CD4-positive, alpha-beta T cell treated with Interleukin-17A for 1 hour (primary cell): ENCODE data around the gene LRRC8D.

Source experiments
- DNase-seq: peaks from one replicate; pipeline ENCODE4 v3.0.0-alpha.2; 2020

Gene LRRC8D

DNA sequence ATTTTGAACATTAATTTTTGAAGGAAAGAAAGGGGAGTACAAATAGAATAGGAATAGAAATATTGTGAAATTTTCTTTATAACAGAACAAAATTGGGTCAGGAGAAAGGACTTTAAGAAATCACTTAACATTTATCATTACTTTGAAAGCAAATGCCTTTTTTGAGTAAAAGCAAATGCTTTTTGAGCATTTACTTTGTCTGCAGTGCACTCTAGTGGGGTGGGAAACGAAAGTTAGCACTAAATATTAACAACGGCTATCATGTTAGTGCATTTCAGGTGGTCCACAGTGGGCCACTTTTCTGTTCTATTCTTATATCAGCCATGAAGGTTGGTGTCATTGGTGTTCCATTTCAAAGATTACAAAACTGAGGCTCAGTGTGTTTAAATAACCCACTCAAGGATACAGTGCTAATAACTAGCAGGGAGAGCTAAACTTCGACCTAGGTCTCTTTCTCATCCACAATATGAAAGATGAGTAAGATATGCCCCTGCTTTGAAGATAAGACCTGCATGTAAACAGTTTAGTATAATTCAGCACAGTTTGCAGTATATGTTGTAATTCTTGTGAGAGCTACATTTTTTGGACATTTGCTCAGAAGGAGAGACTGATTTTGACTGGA is 13.4 kb downstream of the LRRC8D start:
- DNase-seq, result no peak

DNA sequence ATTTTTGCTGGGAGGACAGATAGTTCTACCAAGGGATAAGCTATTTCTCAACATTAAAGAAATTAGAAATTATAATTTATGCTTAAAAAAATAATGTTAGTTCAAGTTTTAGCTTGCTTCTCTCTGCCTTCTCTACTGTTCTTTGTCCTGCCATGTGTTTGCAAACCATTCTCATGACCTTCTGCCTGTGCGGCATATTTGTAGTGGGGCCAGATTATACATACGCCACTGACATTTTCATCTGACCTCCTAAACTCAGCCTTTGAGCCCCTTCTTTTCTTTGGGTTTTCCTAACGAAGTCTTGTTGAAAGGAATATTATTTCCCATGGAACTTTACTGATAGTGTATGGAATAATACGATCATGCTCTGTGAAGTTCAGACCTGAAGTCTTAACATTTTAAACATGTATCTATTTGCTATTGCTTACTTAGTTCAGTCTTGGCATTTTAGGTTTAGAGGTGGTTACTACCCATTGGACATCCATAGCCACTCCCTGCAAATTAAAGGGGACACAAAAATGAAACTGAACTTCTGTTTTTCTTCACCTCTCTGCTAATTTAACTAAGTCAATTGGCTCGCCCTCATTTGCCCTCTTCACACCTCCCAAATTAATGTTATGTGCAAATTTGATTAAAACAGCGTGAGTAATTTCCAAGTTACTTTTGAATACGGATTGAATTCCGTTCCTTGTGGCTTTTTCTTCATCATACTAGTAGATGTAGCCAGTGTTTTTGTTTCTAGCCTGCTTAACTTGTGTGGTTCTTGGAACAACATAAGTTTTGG is 15.6 kb downstream of the LRRC8D start:
- no peak for DNase-seq

DNA sequence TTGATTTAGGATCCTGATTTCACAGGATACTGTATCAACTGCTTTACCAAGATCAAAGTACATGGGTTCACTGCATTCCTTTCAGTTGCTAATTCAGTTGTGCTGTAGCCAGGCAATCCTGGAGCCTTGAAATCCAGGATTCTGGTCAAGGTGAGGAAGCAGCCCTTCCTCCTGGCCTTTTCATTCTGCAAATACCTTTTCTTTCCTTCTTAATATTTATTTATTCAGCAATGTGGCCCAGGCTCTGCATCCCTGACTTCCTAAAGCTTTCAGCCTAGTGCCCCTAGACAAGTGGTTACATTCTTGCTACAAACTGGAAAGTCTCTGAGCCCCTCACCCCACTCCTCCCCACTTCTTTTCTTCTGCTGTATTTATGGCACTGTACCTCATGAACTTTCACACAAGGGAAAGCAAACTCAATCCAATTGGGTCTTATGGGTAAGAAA is 16.2 kb downstream of the LRRC8D start:
- DNase-seq, result no peak

DNA sequence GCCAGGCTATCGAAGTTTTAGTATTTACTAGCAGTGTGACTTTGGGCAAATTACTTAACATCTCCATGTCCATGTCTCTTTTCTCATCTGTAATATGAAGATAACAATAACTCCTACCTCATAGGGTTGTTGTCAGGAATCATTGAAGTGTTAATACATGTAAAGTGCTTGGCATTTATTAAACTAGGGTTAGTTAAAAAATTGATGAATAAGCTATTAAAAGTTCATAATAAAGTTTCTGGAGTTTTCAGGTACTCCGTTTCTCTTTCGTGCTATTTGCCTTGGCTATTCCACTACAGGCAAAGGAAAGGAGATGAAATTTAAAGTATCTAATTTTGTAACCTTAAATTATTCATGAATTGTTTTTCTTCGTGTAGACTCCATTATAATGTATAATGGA is 16.7 kb downstream of the LRRC8D start:
- DNase-seq, result no peak

DNA sequence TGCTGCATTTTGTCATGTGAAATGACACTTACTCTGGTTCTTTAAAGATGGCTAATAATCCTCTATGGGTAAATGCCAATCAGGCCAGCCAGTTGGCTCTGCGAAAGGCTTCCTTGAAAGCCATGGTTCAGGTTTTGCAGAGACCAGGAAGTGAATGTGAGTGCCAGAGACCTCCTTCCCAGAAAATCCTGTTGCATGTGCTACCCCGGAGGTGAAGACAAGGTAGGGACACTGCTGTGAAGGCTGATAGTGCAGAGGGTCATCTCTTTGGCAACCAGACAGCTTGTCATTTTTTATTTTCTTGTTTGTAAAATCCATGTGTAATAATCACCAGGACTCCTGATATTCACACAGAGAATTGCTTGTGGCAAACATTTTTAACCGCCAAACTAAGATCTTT is 18.7 kb downstream of the LRRC8D start:
- no peak for DNase-seq

DNA sequence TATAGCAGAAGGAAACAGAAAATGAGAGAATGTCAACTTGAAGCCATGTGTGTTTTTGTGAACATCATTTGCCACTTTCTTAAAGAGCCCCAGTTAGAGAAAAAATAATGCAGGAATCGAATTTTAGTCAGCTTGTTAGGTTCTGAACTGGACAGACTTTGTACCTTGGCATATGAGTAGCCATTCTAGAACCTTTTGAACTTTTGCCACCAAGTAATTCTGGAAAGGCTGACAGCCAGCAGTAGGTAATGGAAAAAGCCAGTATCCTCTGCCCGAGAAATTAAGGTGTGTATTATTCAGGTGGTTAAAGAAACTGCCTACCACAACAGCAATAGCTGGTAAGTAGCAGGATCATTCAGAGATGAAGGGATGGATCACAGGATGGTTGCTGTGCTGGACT is 20.7 kb downstream of the LRRC8D start:
- no peak for DNase-seq

DNA sequence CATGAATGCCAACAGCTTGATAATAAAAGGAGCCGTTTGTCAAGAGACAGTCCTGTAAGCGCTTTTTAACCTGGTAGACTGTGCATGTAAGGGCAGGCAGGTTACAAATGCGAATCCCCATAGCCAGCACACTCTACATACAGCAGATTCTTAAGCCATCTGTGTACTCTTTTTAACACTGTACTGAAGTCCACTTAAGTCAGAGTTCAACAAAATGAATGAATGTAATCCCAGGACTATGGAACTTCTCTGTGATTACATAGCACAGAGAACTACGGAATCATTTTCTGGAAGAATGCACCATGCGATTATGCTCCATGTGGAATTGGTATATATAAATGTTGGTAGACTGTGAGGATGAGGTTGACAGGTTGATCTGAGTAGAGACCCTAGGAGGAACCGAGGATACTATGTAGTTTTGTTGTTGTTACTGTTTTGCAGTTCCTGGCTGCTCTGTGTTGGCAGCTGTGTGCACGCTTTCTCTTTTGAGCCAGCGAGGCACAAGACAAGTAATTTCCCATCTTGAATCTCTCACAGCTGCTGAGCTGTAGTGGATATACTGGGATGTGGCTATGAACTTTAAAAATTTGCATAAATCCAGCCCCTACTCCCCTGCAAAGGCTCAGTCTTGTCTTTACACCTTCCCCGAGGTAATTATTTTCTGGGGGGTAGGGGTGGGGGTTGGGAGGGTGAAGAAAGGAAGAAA is 21.9 kb downstream of the LRRC8D start:
- DNase-seq, result no peak

DNA sequence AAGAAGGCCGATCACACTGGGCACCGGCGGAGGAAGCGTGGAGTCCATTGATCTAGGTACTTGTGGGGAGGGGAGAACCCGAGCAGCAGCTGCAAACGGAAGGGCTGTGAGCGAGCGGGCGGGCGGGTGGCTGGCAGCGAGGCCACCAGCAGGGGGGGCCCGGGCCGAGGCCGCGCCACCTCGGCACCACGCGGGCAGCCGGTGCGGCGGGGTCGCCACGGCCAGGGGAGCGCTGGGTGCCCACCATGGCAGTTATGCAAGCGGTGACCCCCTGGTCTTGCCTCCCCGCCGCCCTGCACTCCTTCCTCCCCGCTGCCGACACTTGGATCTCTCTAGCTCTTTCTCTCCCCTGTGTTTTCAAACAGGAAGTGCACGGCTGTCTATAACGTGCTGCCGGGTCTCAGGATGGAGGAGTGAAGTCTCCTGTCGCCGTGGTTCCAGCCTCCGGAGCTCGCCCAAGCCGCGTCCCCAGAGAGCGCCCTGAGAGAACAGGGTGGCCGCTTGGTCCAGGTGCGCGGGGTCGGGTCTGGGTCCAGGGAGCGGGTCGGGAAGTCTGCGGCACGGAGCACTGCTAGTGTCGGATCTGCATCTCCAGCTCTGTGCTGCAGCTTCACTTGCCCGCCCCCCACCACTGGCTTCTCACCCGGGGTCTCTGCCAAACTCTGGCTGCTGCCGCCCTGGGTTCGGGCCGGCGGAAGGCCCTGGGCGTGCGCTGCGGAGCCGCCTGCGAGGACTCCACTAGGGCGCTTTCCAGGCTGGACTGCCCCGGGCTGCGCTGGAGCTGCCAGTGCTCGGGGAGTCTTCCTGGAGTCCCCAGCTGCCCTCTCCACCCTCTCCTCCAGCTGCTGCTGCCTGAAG is 22.7 kb downstream of the LRRC8D start:
- DNase-seq, result peak; percentile 81

DNA sequence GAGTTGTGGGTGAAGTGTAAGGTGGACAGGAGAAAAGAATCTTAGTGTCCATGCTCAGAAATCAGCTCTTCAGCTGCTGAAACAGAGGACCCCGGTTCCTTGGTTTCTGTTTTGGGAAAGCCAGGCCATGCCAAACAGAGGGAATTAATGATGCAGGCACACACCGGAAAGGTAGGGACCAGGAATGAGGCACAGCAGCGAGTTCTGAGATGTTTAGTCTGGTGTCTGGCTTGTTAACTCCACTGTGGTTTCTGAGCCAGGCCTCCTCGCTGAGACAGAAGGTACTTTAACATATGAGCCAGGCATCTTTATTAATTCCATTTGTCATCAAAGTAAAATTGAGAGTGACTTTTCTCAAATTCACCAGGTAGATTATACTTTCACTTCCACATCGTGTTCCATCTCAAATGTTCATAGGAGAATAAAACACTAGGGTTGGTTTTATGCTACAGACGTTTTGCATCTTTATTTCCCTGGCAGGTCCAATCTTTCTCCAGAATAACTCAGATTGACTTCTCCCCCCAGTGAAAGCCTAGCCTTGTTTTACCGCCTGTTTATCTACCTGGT is 23.5 kb downstream of the LRRC8D start:
- peak; percentile 43 for DNase-seq

DNA sequence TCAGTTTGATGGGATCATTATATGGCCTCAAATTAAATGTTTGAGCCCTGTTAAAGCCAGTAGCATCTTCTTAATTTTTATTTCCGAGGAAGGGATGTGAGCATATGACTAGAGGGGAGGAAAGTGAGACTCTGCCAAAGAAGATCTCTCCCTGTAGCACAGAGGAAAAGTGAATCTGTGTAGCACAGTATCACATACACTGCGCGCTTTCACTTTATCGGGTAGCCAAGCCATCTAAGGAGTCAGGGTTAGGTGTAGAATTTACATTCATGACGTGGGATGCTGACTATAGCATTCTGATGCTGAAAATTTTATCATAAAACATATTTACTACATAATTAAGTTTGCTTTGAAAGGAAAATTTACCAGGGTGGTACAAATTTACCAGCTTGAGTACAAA is 24.0 kb downstream of the LRRC8D start:
- peak; percentile 47 for DNase-seq

DNA sequence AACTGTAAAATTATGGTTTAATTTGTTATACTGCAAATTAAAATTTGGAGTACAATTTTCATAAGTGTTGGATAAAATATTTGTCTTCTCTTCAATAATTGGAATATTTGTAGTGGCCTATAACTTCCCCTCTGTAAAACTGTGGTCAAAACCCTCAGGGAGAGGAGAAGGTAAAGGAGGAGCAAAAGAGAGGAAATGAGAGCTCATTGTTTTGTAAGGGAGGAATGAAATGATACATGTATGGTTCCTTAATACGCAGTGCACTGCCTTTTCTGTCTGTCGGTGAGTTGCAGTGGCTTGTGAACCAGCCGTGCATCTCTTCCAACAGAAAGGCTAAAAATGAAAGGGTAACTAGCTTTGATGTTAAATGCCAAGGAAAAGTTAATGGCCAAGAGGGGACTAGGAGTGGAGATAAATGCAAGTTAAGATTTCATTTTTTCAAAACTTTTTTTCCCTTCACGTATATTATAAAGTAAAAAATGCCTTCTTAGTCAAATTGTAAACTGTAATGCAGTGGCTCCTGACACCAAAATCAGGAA is 26.4 kb downstream of the LRRC8D start:
- DNase-seq, result no peak

DNA sequence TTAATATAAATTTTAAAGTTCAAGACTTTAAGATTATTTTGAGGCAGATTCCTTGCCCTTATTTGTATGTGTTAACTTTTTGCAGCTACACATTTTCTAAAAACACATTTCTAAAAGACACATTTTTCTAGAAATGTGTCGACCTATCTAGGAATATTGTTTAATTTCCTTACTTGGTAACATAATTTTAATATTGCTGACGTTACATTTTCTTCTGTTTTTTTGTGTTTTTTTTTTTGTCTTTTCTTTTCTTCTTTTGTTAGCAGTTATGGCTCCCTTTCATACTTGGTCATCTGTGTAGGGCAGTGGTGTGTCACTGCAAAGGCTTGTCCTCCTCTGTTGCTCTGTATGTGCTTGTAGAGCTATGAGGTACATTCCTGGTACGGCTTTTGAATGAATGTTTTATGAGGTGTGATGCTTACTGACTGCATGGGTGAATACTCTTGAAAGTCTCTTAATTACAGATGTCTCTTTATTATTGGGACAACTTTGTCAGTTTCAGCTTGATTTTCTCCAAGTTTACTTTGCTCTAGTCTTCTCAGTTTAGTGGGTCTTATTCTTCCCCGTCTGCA is 30.1 kb downstream of the LRRC8D start:
- DNase-seq, result no peak

DNA sequence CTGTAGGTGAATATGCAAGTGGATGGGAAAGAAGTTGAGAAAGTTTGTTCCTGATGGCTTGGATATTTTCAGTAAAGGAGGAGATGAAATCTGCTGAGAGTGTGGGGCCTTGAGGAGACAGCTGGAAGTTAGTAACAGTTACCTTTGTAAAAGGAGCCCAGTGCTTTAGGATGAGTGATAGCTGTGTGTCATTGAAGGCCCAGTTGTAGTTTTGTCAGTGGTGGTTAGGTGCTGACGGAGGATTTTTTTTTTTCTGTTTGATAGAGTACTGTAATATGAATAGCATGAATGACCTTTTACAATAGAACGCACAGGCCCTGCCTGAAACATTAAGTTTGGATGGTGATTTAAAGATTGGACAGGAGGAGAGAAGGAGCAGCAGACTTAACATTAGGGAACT is 33.3 kb downstream of the LRRC8D start:
- no peak for DNase-seq

DNA sequence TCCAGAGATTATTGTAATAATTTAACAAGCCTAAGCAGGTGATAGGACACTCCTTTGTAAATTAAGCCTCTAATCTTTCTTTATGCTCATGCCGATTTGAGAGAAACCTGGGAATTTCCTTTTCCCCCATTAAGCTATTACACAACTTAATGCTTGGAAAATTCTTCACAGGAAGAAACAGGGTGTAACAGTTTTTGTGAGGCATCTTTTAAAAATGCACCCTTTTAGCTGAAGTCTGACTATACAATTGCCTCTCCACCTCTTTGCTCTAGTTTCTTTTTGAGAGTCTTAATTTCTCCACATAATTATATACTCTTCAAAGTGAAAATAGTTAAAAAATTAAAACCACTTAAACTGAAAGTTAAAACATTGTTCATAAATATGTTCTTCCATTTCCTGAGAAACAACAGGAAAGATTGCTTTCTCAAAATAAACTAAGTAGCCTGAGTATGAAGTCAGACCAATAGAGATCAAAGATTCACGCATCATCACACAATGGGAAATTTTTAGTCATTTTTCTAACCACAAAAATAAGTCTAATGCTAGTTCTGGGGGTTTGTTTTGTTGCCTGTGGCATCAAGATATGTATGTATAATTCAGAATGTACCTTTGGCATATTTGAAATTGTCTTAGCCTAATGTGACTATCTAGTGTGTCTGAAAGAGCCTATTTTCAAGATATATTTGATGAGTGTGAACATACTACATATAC is 34.7 kb downstream of the LRRC8D start:
- peak; percentile 81 for DNase-seq

DNA sequence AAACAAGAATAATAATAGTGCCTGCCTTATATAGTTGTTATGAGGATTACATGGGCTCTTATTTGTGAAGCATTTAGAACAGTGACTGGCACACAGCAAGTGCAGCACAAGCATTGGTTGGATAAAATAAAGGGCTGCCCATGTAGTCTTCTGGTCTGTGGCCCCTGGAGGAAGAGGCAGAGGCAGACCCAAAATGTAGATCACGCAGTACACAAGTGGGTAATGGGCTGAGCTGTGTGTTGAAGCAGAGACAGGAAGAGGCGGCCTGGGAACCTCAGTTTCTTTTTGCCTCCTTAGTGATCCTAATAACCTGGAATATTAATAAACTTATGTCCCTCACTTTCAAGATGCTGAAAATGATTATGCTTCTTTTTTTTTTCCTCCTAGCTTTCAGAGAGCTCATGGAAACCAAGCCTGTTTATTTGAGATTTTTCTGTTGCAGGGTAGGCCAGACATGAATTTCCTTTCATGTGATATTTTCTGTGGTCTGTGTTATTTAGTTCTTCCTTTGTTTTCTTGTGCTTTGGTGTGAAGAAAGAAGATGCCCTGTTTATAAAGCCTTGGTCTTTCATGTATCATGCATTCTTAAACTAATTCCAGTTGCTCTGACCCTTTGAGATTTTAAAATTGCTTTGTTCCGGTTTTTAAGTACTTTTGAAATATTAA is 42.5 kb downstream of the LRRC8D start:
- peak; percentile 36 for DNase-seq

DNA sequence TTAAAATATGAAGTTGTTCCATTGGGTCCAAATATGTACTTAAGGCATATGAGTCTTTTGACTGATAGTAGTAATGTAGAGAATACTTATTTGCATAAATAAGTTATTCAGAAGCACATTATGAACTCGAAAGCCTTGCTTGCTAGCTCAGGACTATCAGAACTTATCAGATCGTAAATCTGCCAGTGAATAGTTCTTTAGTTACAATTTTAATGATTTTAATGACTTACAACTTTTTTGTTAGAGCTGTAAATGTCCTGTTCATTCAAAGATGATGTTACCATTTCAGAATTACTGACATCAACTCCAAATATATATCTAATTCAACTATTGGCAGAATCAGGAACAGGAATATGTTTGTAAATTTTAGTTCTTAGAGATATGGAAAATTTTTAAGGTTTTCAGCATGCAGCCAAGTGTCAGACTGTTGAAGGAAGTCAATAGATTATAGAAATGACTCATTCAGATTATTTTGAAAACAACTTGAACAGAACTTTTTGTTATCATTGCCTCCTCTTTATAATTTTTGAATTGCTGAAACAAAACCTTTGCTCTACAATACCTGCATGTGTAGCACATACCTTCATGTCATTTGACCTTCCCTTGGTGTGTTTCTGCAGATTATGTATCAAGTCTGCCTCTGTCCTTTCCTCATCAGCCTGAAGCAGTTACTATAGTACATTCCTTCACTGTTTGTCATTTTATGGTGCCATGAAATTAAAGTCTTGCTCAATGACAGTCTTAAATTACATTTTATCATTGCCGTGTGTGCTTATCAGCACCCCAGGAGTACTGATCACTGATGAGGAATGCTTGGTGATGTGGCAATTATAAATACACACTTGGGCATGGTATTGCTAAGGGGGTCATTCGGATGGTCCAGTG is 44.9 kb downstream of the LRRC8D start:
- no peak for DNase-seq

DNA sequence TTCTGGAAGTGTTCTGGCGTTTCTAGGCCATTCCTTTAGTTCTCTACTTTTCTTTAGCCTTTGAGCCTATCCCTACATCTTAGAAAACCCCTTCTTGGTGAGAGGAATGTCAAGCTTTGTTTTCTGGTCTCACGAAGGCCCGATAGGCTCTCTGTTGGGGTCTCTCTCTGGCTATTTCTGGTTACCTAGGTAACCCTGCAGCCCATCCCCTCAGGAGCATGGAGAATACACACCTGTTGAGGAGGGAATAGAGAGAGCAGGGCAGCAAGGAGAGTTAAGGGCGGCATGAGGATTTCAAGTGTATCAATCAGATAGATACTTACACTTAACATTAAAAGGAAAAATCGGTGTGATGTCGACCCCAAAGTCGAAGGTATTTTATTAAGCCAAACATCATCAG is 45.7 kb downstream of the LRRC8D start:
- DNase-seq, result no peak

DNA sequence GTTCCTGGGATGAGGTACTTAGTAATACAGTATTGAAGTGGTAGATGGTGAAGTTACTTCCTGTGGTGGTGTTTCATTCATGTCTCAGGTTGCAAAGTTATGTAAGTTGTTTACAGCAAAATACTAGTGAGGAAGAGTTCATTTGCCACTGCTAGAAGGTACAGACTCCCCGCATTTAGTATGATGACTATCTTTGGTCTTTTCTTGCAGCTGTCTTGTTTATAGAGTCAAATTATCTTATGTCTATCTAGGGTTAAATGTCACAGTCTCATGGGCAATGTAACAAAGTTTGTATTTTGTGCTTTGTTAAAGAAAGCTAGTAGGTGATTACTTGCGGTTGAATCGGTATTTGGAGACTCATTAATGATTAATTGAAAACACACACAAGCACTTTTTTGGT is 50.2 kb downstream of the LRRC8D start:
- DNase-seq, result peak; percentile 55

DNA sequence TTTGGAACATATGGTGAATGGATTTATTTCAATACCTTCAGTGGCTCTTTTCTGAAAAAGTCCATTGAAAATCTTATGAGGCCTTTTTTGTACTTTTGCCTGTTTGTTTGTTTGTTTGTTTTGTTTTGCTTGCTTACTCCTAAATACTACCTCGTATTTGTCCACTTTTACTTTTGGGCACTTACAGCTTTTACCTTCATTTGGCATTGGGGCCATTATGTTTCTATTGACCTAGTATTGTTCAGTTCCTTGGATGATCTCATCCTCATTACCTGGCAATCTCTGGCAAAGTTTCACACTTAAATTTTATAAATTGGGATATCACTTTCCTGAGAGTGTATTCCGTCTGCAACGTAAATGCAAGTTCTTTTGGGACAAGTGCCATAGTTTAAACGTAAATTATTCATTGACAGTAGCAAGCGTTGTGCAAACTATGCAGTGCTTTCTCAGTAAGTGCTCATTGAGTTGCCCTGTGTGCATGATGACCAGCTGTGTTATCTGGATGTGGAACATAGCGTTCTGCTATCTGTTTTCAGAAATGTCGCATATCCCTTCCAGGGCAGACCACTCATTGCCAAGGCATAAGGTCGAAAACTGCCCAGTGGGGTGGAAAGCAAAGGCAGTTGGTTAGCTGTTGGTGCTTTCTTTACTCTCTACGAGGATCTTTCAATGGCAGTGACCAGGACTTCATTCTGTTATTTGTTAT is 51.1 kb downstream of the LRRC8D start:
- DNase-seq, result no peak
